ENCODE measurements around the gene OCSTAMP. TPM values are rescaled to one million over a fixed set of nuclear protein-coding genes. Genes with fewer than 3 reads are reported as not detected.
A peak's percentile ranks its signal among the peaks of the same experiment; 100 is the strongest.

The OCSTAMP gene
- polyA plus RNA-seq, 6 donors from 2014 or later = not detected

- Mint-ChIP-seq H3K4me1 (peaks cover 26 to 42% (median 31%) of the 10 kb centered on the region in 3 donors), H3K27ac (no peak overlapping the region), H3K27me3 (no peaks in the 10 kb centered on the region), H3K9me3 (no peaks in the 10 kb centered on the region), H3K36me3 (no peaks in the 10 kb centered on the region), H3K4me3 (peak overlapping the region in 3 of 8 donors; percentile 15 to 65 (median 50))
- ATAC-seq (ENCODE audit: low read depth in 2 of 2) (no peak), DNase-seq (no peak)
These were observed 5.0 kb upstream of the OCSTAMP start for GRCh38 chr20:46555370-46555956.

DNA sequence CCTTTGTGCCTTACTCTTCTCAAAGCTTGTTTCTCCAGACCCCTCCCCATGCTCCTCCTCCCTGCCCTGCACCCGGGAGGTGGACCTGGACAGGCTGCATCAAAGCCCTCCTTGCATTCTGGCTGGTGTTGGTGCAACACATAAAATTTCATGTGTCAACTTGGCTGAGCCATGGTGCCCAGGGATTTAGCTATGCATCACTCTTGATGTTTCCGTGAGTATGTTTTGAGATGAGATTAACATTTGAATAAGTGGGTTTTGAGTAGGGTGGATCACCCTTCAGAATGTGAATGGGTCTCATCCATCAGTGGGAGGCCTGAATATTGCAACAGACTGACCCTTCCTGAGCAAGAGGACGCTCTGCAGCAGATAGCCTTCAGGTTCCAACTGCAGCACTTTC, 4.4 kb upstream of the OCSTAMP start:
- no peak for DNase-seq
- Mint-ChIP-seq H3K9me3 (no peaks in the 10 kb centered on the region), H3K27me3 (no peaks in the 10 kb centered on the region), H3K36me3 (no peaks in the 10 kb centered on the region), H3K27ac (no peak overlapping the region), H3K4me3 (peak overlapping the region in 3 of 8 donors; percentile 30 to 51 (median 50)), H3K4me1 (peaks cover 23 to 42% (median 29%) of the 10 kb centered on the region in 3 donors)
- no peak for ATAC-seq (ENCODE audit: low read depth in 2 of 2)

DNA sequence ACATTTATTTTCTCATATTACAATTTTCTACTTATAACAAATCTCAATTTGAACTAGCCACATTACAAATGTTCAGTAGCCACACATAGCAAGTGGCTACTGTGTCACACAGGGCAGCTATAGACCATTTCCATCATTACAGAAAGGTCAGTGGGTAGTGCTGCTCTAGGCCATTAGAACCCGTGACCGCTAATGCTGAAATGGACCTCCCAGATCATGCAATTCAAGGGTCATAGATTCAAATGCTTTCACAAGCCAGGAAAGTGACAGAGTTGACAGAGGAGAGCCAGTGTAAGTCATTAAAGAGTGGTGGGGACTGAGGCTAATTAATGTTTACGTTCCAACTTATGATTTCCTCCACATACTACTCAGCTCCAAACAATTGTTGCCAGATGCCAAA, 3.5 kb upstream of the OCSTAMP start:
- no peaks in the 10 kb centered on the region for H3K9me3 Mint-ChIP-seq
- H3K27ac Mint-ChIP-seq = no peak overlapping the region
- ATAC-seq (ENCODE audit: low read depth in 2 of 2) (no peak), DNase-seq (no peak)
- no peaks in the 10 kb centered on the region for H3K36me3 Mint-ChIP-seq
- no peaks in the 10 kb centered on the region for H3K27me3 Mint-ChIP-seq
- no peak overlapping the region for H3K4me3 Mint-ChIP-seq
- H3K4me1 Mint-ChIP-seq = peaks cover 22 to 42% (median 29%) of the 10 kb centered on the region in 3 donors

- peak; percentile 11 for DNase-seq
- peaks cover 20 to 42% (median 29%) of the 10 kb centered on the region in 3 donors for H3K4me1 Mint-ChIP-seq
- no peaks in the 10 kb centered on the region for H3K27me3 Mint-ChIP-seq
- no peaks in the 10 kb centered on the region for H3K9me3 Mint-ChIP-seq
- peak overlapping the region in 5 of 6 donors; percentile 15 to 91 (median 49) for H3K27ac Mint-ChIP-seq
- peak overlapping the region; percentile 45 to 80 (median 68) for H3K4me3 Mint-ChIP-seq
- H3K36me3 Mint-ChIP-seq = no peaks in the 10 kb centered on the region
- ATAC-seq (ENCODE audit: low read depth in 2 of 2) = peak; percentile 85 to 87
These were observed 2.3 kb upstream of the OCSTAMP start for GRCh38 chr20:46552460-46553420.

GRCh38 chr20:46551522-46552381, 1.3 kb upstream of the OCSTAMP start:
- no peaks in the 10 kb centered on the region for H3K27me3 Mint-ChIP-seq
- peak overlapping the region in 7 of 8 donors; percentile 4 to 81 (median 64) for H3K4me3 Mint-ChIP-seq
- ATAC-seq (ENCODE audit: low read depth in 2 of 2) (no peak), DNase-seq (no peak)
- H3K4me1 Mint-ChIP-seq = peaks cover 20 to 42% (median 29%) of the 10 kb centered on the region in 3 donors
- H3K9me3 Mint-ChIP-seq = no peaks in the 10 kb centered on the region
- H3K36me3 Mint-ChIP-seq = no peaks in the 10 kb centered on the region
- H3K27ac Mint-ChIP-seq = peak overlapping the region in 1 of 6 donors; percentile 14

DNA sequence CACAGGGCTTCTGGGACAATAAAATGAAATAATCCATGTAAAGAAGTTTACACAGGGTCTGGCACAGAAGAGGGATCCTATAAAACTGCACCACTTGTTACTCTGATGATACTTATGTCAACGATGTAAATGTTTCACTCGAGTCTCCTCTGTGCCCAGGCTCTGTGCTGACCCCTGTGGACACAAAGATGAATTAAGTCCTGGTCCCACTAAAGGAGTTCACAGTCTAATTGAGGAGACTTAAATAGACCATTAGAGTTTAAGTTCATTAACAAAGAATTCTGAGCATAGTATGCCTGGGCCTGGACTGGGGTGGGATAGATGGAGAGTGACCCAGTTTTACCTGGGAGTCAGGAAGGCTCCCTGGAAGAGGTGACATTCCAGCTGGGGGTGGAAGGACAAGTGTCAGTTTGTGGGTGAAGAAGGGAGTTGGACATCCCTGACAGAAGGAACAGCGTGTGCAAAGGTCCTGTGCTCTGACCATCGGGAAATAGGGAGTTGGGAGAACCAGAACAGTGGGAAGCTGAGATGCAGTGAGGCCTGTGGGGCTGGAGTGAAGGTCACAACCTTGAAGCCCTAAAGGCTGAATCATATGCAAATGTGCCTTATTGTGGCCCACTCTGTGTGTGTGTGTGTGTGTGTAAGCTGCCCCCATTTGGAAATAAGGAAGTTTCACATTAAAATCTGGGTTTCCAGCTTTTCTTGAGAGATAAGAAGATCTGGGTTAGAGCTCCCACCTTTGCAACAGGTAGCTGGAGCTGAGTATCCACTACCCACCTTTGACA, 1.1 kb downstream of the OCSTAMP start:
- H3K36me3 Mint-ChIP-seq = no peaks in the 10 kb centered on the region
- ATAC-seq (ENCODE audit: low read depth in 2 of 2) (no peak), DNase-seq (no peak)
- H3K4me3 Mint-ChIP-seq = no peak overlapping the region
- no peaks in the 10 kb centered on the region for H3K27me3 Mint-ChIP-seq
- no peaks in the 10 kb centered on the region for H3K9me3 Mint-ChIP-seq
- no peak overlapping the region for H3K27ac Mint-ChIP-seq
- peaks cover 16 to 35% (median 24%) of the 10 kb centered on the region in 3 donors for H3K4me1 Mint-ChIP-seq

GRCh38 chr20:46548688-46549087, 1.8 kb downstream of the OCSTAMP start:
- H3K27me3 Mint-ChIP-seq = no peaks in the 10 kb centered on the region
- ATAC-seq (ENCODE audit: low read depth in 2 of 2) (no peak), DNase-seq (no peak)
- no peaks in the 10 kb centered on the region for H3K9me3 Mint-ChIP-seq
- no peak overlapping the region for H3K27ac Mint-ChIP-seq
- H3K36me3 Mint-ChIP-seq = no peaks in the 10 kb centered on the region
- no peak overlapping the region for H3K4me3 Mint-ChIP-seq
- H3K4me1 Mint-ChIP-seq = peaks cover 13 to 35% (median 24%) of the 10 kb centered on the region in 3 donors

DNA sequence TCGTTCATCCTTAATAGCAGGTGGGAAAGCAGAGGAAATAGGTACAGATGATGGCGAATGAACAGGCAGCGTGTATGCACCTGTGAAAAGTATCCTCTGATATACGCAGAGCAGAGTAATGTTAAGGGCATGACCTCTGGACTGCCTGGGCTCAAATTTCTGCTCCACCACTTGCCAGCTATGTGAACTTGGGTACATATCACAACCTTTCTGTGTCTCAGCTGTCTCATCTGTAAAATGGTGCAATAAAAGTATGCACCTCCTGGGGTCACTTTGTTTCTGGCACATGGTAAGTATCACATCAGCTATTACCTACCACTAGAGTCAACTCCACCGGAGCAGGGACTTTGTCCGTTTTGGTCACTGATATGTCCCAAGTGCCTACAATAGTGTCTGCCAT, 2.5 kb downstream of the OCSTAMP start:
- H3K4me3 Mint-ChIP-seq = no peak overlapping the region
- peaks cover 14 to 30% (median 22%) of the 10 kb centered on the region in 3 donors for H3K4me1 Mint-ChIP-seq

DNA sequence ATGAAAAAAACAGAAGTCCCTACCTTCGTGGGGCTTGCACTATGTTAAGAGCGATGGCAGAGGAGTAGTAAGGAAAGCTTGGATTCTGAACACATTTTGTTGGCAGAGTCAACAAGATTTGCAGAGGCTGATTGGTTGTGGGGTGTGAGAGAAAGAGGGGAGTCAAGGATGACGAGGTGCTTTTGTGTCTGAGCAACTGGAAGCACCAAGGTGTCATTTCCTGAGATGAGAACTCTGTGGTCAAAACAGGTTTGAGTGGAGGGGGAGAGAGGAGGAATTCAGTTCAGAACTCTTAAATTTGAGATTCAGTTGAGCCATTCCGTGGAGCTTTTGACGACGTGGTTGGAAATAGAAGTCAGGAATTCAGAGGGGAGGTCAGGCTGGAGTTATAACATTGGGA, 3.5 kb downstream of the OCSTAMP start:
- no peaks in the 10 kb centered on the region for H3K9me3 Mint-ChIP-seq
- no peak for ATAC-seq (ENCODE audit: low read depth in 2 of 2)

More for the DNA sequence above, 2.5 kb downstream of the OCSTAMP start:
- ATAC-seq (ENCODE audit: low read depth in 2 of 2) (no peak), DNase-seq (no peak)
- Mint-ChIP-seq H3K27me3 (peaks cover 0 to 5% (median 0%) of the 10 kb centered on the region in 3 donors), H3K9me3 (no peaks in the 10 kb centered on the region), H3K27ac (no peak overlapping the region), H3K36me3 (no peaks in the 10 kb centered on the region)

GRCh38 chr20:46546298-46546697, 4.2 kb downstream of the OCSTAMP start:
- H3K36me3 Mint-ChIP-seq = no peaks in the 10 kb centered on the region
- DNase-seq (no peak), ATAC-seq (ENCODE audit: low read depth in 2 of 2) (no peak)
- peaks cover 11 to 16% (median 14%) of the 10 kb centered on the region in 3 donors for H3K4me1 Mint-ChIP-seq
- H3K27ac Mint-ChIP-seq = no peak overlapping the region
- H3K27me3 Mint-ChIP-seq = peaks cover 0 to 8% (median 0%) of the 10 kb centered on the region in 3 donors
- no peak overlapping the region for H3K4me3 Mint-ChIP-seq
- H3K9me3 Mint-ChIP-seq = no peaks in the 10 kb centered on the region

More for the DNA sequence above, 3.5 kb downstream of the OCSTAMP start:
- no peak overlapping the region for H3K4me3 Mint-ChIP-seq
- no peak for DNase-seq
- no peak overlapping the region for H3K27ac Mint-ChIP-seq
- H3K27me3 Mint-ChIP-seq = peaks cover 0 to 8% (median 0%) of the 10 kb centered on the region in 3 donors
- peaks cover 14 to 20% (median 14%) of the 10 kb centered on the region in 3 donors for H3K4me1 Mint-ChIP-seq
- H3K36me3 Mint-ChIP-seq = no peaks in the 10 kb centered on the region

- H3K36me3 Mint-ChIP-seq = no peaks in the 10 kb centered on the region
- H3K9me3 Mint-ChIP-seq = no peaks in the 10 kb centered on the region
- H3K27me3 Mint-ChIP-seq = peaks cover 0 to 8% (median under 1%) of the 10 kb centered on the region in 3 donors
- DNase-seq = no peak
- H3K4me3 Mint-ChIP-seq = no peak overlapping the region
- peaks cover 11 to 14% (median 11%) of the 10 kb centered on the region in 3 donors for H3K4me1 Mint-ChIP-seq
- no peak for ATAC-seq (ENCODE audit: low read depth in 2 of 2)
- no peak overlapping the region for H3K27ac Mint-ChIP-seq
These were observed 4.7 kb downstream of the OCSTAMP start for GRCh38 chr20:46545827-46546138.

- ATAC-seq (ENCODE audit: low read depth in 2 of 2) (peak; percentile 60 to 70), DNase-seq (no peak)
- peak overlapping the region in 1 of 6 donors; percentile 15 for H3K27ac Mint-ChIP-seq
- no peaks in the 10 kb centered on the region for H3K9me3 Mint-ChIP-seq
- no peaks in the 10 kb centered on the region for H3K36me3 Mint-ChIP-seq
- H3K4me3 Mint-ChIP-seq = peak overlapping the region in 5 of 8 donors; percentile 5 to 47 (median 44)
- peaks cover 0 to 8% (median 6%) of the 10 kb centered on the region in 3 donors for H3K27me3 Mint-ChIP-seq
- peaks cover 6 to 14% (median 9%) of the 10 kb centered on the region in 3 donors for H3K4me1 Mint-ChIP-seq
These were observed 5.2 kb downstream of the OCSTAMP start for GRCh38 chr20:46545077-46545826.
